Measurements from ENCODE around the gene CSGALNACT2.

DNA sequence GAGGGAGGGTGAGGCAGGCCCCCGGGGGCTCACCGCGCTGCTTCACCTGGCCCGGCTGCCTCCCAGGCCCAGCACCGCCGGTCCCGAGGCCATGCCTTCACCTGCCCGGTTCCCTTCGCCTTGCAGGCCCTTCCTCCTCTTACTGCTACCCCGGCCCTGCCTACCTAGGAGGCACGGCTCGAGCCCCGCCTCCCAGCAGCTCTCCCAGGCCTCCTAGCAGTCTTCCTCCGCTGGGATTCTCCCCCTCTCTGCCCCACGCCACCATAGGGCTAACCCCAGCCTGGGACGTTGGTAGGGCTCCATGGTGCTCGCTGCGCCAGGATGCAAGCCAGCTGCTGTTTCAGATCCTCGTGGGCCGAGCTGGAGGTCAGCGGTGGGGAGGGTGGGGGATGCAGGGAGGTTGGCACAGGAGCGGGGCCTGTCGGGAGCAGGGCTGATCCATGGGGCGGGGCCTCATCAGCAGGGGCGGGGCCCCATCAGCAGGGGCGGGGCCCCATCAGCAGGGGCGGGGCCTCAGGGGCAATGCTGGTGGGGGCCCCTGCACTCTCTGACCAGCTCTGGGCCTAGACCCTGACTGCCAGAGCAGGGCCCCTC, 65.3 kb downstream of the CSGALNACT2 start:
- TF ChIP-seq, protein P1, sequence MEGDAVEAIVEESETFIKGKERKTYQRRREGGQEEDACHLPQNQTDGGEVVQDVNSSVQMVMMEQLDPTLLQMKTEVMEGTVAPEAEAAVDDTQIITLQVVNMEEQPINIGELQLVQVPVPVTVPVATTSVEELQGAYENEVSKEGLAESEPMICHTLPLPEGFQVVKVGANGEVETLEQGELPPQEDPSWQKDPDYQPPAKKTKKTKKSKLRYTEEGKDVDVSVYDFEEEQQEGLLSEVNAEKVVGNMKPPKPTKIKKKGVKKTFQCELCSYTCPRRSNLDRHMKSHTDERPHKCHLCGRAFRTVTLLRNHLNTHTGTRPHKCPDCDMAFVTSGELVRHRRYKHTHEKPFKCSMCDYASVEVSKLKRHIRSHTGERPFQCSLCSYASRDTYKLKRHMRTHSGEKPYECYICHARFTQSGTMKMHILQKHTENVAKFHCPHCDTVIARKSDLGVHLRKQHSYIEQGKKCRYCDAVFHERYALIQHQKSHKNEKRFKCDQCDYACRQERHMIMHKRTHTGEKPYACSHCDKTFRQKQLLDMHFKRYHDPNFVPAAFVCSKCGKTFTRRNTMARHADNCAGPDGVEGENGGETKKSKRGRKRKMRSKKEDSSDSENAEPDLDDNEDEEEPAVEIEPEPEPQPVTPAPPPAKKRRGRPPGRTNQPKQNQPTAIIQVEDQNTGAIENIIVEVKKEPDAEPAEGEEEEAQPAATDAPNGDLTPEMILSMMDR (IDR thresholded peaks at IDR 0.05), result no peak
- TF ChIP-seq EZH2 (IDR thresholded peaks at IDR 0.05; ENCODE audit: borderline replicate concordance, insufficient read depth, low read depth, low read length, poor library complexity, severe bottlenecking), result no peak

All from B cell (primary cell).